HEK293T (cell line): ENCODE measurements around the gene SPIRE2.
"Not testable (repeated sequence)": the region's sequence is repeated elsewhere in the genome, so short reads cannot be mapped to it uniquely, and the experiment has no call there.

Experiments
- CTCF ChIA-PET: fragments of 350-600 bp; formaldehyde crosslinking; extraction: SDS; loops from one replicate; lab custom pipeline; 2021; ENCODE audit warnings: antibody characterized with exemption, inconsistent platforms; lab: Yijun Ruan, JAX
- POLR2A ChIA-PET: fragments of 350-600 bp; formaldehyde crosslinking; extraction: SDS; loops from one replicate; lab custom pipeline; 2020; ENCODE audit warnings: antibody characterized with exemption, inconsistent platforms; lab: Yijun Ruan, JAX
- DNase-seq: peaks from one replicate; pipeline ENCODE4 v3.0.0; 2012; ENCODE audit warnings: mixed read lengths; ENCODE audit errors: extremely low spot score
- ARNT ChIP-seq: fragments of 450-650 bp; IDR thresholded peaks from 2 replicates; pipeline ENCODE4 v1.6.1; 2017; ENCODE audit warnings: mild to moderate bottlenecking
- BHLHE40 ChIP-seq: fragments of 450-650 bp; IDR thresholded peaks from 2 replicates; pipeline ENCODE4 v1.6.1; 2016; ENCODE audit warnings: mild to moderate bottlenecking, moderate library complexity, borderline replicate concordance
- CTBP1 ChIP-seq: fragments of 450-650 bp; IDR thresholded peaks from 2 replicates; pipeline ENCODE4 v1.6.1; 2016; ENCODE audit warnings: borderline replicate concordance
- ELF4 ChIP-seq: fragments of 450-650 bp; IDR thresholded peaks from 2 replicates; pipeline ENCODE4 v1.6.1; 2017; ENCODE audit warnings: antibody characterized with exemption
- FOXA1 ChIP-seq: fragments of 450-650 bp; IDR thresholded peaks from 2 replicates; pipeline ENCODE4 v1.6.1; 2016; ENCODE audit warnings: mild to moderate bottlenecking
- FOXK2 ChIP-seq: fragments of 450-650 bp; IDR thresholded peaks from 2 replicates; pipeline ENCODE4 v1.6.1; 2016; ENCODE audit warnings: mild to moderate bottlenecking
- FOXM1 ChIP-seq: fragments of 450-650 bp; IDR thresholded peaks from 2 replicates; pipeline ENCODE4 v1.6.1; 2017; ENCODE audit warnings: mild to moderate bottlenecking, borderline replicate concordance
- HDGF ChIP-seq: fragments of 450-650 bp; IDR thresholded peaks from 2 replicates; pipeline ENCODE4 v1.6.1; 2017; ENCODE audit warnings: antibody characterized with exemption, borderline replicate concordance
- L3MBTL2 ChIP-seq: fragments of 450-650 bp; conservative IDR thresholded peaks from 2 replicates; pipeline ENCODE4 v1.6.1; 2016; ENCODE audit warnings: mild to moderate bottlenecking
- LEF1 ChIP-seq: fragments of 450-650 bp; IDR thresholded peaks from 2 replicates; pipeline ENCODE4 v1.6.1; 2017; ENCODE audit warnings: mild to moderate bottlenecking, borderline replicate concordance
- NFRKB ChIP-seq: fragments of 450-650 bp; IDR thresholded peaks from 2 replicates; pipeline ENCODE4 v1.6.1; 2016; ENCODE audit warnings: mild to moderate bottlenecking, moderate library complexity
- PKNOX1 ChIP-seq: fragments of 450-650 bp; IDR thresholded peaks from 2 replicates; pipeline ENCODE4 v1.6.1; 2016
- SP1 ChIP-seq: fragments of 450-650 bp; IDR thresholded peaks from 2 replicates; pipeline ENCODE4 v1.6.1; 2017
- SUZ12 ChIP-seq: fragments of 450-650 bp; IDR thresholded peaks from 2 replicates; pipeline ENCODE4 v1.6.1; 2016; ENCODE audit warnings: mild to moderate bottlenecking
- TARDBP ChIP-seq: fragments of 450-650 bp; IDR thresholded peaks from 2 replicates; pipeline ENCODE4 v1.6.1; 2016
- ZNF384 ChIP-seq: fragments of 450-650 bp; IDR thresholded peaks from 2 replicates; pipeline ENCODE4 v1.6.1; 2016

The SPIRE2 gene

GRCh38 chr16:89821438-89822187, 6.7 kb upstream of the SPIRE2 start:
- ChIA-PET POLR2A (no interaction called here), CTCF (no interaction called here)
- DNase-seq = no peak
- no peak for TF ChIP-seq SUZ12
- TF ChIP-seq CTBP1 = no peak
- TF ChIP-seq FOXA1 = no peak
- TF ChIP-seq NFRKB = no peak
- TF ChIP-seq HDGF = no peak
- TF ChIP-seq ZNF384 = no peak
- TF ChIP-seq FOXM1 = no peak
- TF ChIP-seq PKNOX1 = no peak
- no peak for TF ChIP-seq L3MBTL2
- no peak for TF ChIP-seq ARNT
- TF ChIP-seq FOXK2 = no peak
- TF ChIP-seq SP1 = no peak
- no peak for TF ChIP-seq TARDBP
- no peak for TF ChIP-seq ELF4
- TF ChIP-seq BHLHE40 = no peak
- no peak for TF ChIP-seq LEF1

- ChIA-PET POLR2A (no interaction called here), CTCF (no interaction called here)
- no peak for DNase-seq
- TF ChIP-seq ELF4 (no peak), ZNF384 (no peak), TARDBP (no peak), PKNOX1 (no peak), FOXM1 (no peak), SUZ12 (no peak), SP1 (no peak), CTBP1 (no peak), LEF1 (no peak), L3MBTL2 (no peak), FOXA1 (no peak), FOXK2 (no peak)
These were observed 5.8 kb upstream of the SPIRE2 start for GRCh38 chr16:89822188-89823086.

DNA sequence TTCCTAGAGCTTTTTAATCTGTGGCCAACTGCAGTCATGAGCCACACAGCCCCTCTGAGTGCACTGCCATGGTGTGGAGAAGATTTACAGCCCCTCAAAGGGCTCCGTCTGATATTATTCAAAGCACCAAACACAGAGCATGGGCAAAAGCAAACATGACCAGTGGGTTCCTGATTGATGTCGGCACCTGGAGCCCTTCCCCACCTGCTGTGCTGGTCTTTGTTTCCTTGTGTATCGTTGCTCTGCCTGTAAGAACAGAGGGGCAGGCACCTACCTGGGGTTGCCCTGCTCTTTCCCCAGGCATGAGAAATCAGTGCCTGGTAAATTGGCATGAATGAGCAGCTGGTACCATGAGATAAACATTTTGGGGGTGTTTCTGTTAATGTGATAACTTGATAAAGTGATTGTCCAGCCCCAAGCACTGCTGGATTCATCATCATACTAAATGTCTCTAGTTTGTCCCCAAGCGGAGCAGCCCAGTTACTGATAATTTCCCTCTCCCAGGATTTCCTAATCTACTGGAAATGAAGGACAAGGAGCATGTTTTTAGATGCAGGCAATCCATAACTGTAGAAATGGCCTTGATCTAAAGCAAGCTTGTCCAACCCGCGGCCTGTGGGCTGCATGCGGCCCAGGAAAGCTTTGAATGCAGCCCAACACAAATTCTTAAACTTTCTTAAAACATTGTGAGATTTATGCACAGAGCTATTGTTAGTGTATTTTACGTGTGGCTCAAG, 5.0 kb upstream of the SPIRE2 start:
- no peak for DNase-seq
- ChIA-PET POLR2A (interaction anchor here (0.9 kb wide), 1 partner anchor 50 kb away, joined by 4 read pairs; the partner anchor contains the start of gene TCF25), CTCF (no interaction called here)

GRCh38 chr16:89823824-89824148, 4.5 kb upstream of the SPIRE2 start:
- POLR2A ChIA-PET = interaction anchor here (0.9 kb wide), 1 partner anchor 50 kb away, joined by 4 read pairs; the partner anchor contains the start of gene TCF25
- CTCF ChIA-PET = not testable (repeated sequence)

More for the DNA sequence above, 5.0 kb upstream of the SPIRE2 start:
- no peak for TF ChIP-seq TARDBP
- no peak for TF ChIP-seq SUZ12
- TF ChIP-seq PKNOX1 = peak; percentile 39
- TF ChIP-seq ARNT = no peak

GRCh38 chr16:89826531-89827382, 1.5 kb upstream of the SPIRE2 start:
- CTCF ChIA-PET = interaction anchor here (0.9 kb wide), 1 partner anchor 17 kb away, joined by 4 read pairs; no protein-coding TSS in a partner anchor
- POLR2A ChIA-PET = interaction anchor here (1.1 to 2.8 kb wide), 2 partner anchors 9 to 11 kb away, joined by 4 to 15 read pairs; no protein-coding TSS in a partner anchor

More at GRCh38 chr16:89823824-89824148, 4.5 kb upstream of the SPIRE2 start:
- not testable (repeated sequence) for DNase-seq

More at GRCh38 chr16:89826531-89827382, 1.5 kb upstream of the SPIRE2 start:
- DNase-seq = no peak
- no peak for TF ChIP-seq HDGF
- TF ChIP-seq FOXA1 = no peak
- no peak for TF ChIP-seq LEF1
- TF ChIP-seq TARDBP = no peak
- TF ChIP-seq SP1 = no peak
- peak; percentile 71 for TF ChIP-seq ZNF384
